ENCODE measurements around the gene TNFRSF11A.

Gene TNFRSF11A

GRCh38 chr18:62324917-62325805, at the start of gene TNFRSF11A:
TNFRSF11A (plus strand) TSS chr18:62325310; CDS start chr18:62325353, 43 bp downstream.
- peaks cover 53% of the 10 kb centered on the region for H3K27me3 Mint-ChIP-seq
- peak within 1 kb of the TSS; percentile 17 for H3K27ac Mint-ChIP-seq
- peaks cover 5% of the 10 kb centered on the region for H3K36me3 Mint-ChIP-seq
- peak; percentile 78 for DNase-seq
- peaks cover 52% of the 10 kb centered on the region for H3K4me1 Mint-ChIP-seq
- H3K4me3 Mint-ChIP-seq = peak within 1 kb of the TSS; percentile 91
- H3K9me3 Mint-ChIP-seq = no peaks in the 10 kb centered on the region
- CTCF ChIA-PET = interaction anchor here (0.6 to 1.4 kb wide), 3 partner anchors 8 to 259 kb away, joined by 3 to 4 read pairs (median 3); no protein-coding TSS in a partner anchor

- H3K4me3 Mint-ChIP-seq = no peak overlapping the region
- H3K9me3 Mint-ChIP-seq = no peaks in the 10 kb centered on the region
- H3K36me3 Mint-ChIP-seq = peaks cover 19% of the 10 kb centered on the region
- CTCF ChIA-PET = no interaction called here
- DNase-seq = no peak
- H3K27ac Mint-ChIP-seq = no peak overlapping the region
- H3K4me1 Mint-ChIP-seq = peaks cover 8% of the 10 kb centered on the region
- no peaks in the 10 kb centered on the region for H3K27me3 Mint-ChIP-seq
Measured at GRCh38 chr18:62277045-62277444, 48.1 kb upstream of the TNFRSF11A start.

DNA sequence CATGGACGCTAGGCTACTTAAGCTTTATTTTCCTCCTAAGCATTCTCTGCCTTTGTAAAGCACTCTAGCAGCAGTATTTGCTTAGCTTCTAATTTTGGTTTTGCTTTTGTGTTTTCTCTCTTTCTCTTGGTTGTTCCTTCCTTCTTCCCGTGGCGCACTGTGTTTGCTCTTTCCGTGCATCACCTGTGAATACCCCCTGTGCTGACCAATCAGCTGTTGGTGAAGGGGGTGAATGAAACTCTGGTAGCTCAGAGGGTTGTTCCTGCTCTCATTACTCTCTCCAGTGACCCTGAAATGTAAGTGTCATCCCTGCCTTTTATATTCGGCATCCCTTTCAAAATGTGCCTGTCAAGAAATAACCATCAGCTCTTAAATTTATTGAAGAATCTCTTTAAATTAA, 45.5 kb upstream of the TNFRSF11A start:
- CTCF ChIA-PET = interaction anchor here (1.1 kb wide), 1 partner anchor 8 kb away, joined by 3 read pairs; no protein-coding TSS in a partner anchor

DNA sequence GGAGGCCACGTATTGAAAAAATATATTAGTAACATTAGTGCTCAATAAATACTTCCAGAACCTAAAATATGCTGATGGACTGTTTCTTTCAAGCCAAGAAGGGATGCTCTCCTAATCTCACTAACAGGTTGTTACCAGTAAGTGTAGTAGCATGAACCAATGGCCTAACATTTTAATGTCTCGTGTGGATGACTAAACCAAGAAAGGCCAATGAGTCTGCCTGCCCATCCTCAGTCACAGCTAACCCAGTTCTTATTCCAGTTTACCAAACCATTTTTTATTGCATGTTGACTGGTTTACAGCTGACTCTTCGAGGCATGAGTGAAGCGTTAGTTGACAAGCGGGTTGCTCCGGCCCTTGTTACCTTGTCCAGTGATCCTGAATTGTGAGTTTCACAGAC, 45.1 kb upstream of the TNFRSF11A start:
- Mint-ChIP-seq H3K27me3 (no peaks in the 10 kb centered on the region), H3K9me3 (no peaks in the 10 kb centered on the region), H3K27ac (no peak overlapping the region), H3K4me3 (no peak overlapping the region), H3K36me3 (peaks cover 38% of the 10 kb centered on the region), H3K4me1 (peaks cover 8% of the 10 kb centered on the region)
- CTCF ChIA-PET = no interaction called here
- DNase-seq = no peak

More for the DNA sequence above, 45.5 kb upstream of the TNFRSF11A start:
- no peak overlapping the region for H3K27ac Mint-ChIP-seq
- peaks cover 35% of the 10 kb centered on the region for H3K36me3 Mint-ChIP-seq
- H3K4me1 Mint-ChIP-seq = peaks cover 8% of the 10 kb centered on the region
- no peak for DNase-seq
- no peaks in the 10 kb centered on the region for H3K9me3 Mint-ChIP-seq
- H3K4me3 Mint-ChIP-seq = no peak overlapping the region
- no peaks in the 10 kb centered on the region for H3K27me3 Mint-ChIP-seq

DNA sequence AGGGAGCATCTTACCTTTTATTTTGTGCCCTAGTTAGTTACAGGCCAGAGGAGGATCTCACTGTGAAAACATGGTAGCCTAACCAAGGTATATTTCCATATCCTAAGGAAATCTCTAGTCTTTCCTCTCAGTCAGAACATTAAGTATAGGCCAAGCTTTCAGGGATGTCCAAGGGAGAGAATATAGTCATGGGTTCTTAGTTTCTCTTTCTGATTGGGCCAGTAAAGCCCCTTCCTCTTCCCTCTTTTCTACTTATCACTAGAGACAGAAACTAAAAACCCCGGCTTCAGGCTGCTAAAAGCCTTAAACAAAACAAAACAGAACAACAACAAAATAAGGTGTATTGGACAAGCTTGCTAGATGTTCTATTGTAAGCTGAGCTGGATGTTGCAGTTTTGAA, 44.3 kb upstream of the TNFRSF11A start:
- H3K27ac Mint-ChIP-seq = no peak overlapping the region

DNA sequence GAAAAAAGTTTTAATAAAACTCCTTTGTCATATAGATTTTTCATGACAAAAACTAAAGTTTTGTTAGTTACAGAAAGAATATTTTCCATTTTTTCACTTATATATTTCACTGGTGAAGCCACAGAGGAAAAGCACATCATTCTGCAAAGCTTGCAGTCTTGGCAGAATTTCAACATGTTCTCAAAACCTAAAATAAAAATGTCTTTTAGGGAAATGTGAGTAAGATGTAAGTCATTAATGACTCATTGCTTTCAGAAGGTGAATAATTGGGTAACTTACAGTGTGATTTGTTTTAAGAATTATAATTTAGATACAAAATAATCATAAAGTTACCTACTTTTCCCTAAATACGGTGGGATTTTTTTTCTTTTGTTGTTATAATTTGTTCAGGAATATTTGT, 43.4 kb upstream of the TNFRSF11A start:
- H3K4me1 Mint-ChIP-seq = peaks cover 8% of the 10 kb centered on the region
- H3K27ac Mint-ChIP-seq = no peak overlapping the region
- DNase-seq = no peak
- peaks cover 49% of the 10 kb centered on the region for H3K36me3 Mint-ChIP-seq
- H3K4me3 Mint-ChIP-seq = no peak overlapping the region
- H3K9me3 Mint-ChIP-seq = no peaks in the 10 kb centered on the region
- CTCF ChIA-PET = no interaction called here
- no peaks in the 10 kb centered on the region for H3K27me3 Mint-ChIP-seq

More for the DNA sequence above, 44.3 kb upstream of the TNFRSF11A start:
- no peaks in the 10 kb centered on the region for H3K27me3 Mint-ChIP-seq
- H3K4me1 Mint-ChIP-seq = peaks cover 8% of the 10 kb centered on the region
- CTCF ChIA-PET = no interaction called here
- H3K36me3 Mint-ChIP-seq = peaks cover 45% of the 10 kb centered on the region
- no peak overlapping the region for H3K4me3 Mint-ChIP-seq
- H3K9me3 Mint-ChIP-seq = no peaks in the 10 kb centered on the region
- no peak for DNase-seq

DNA sequence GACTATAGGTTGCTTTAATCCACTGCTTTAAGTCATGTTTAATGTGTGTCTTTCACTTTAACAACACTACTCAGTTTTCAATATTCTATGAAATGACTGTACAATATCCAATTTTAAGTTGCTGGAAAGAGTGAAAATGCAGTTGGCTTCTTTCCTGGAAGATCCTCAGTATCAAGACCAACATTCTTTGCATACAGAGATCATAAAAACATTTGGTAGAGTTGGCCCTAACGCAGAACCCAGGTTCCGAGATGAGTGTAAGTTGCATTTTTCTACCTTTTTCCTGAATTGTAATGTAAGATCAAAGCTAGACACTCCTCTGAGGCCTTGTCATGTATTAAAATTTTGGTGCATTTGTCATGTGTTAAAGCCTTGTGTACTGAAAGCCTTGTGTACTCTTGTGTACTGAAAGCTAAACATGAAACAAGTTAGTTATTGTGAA, 42.9 kb upstream of the TNFRSF11A start:
- Mint-ChIP-seq H3K9me3 (no peaks in the 10 kb centered on the region), H3K27me3 (no peaks in the 10 kb centered on the region), H3K4me3 (no peak overlapping the region), H3K27ac (no peak overlapping the region), H3K36me3 (peaks cover 49% of the 10 kb centered on the region), H3K4me1 (peaks cover 5% of the 10 kb centered on the region)
- CTCF ChIA-PET = interaction anchor here (1.0 kb wide), 1 partner anchor 32 kb away, joined by 3 read pairs; no protein-coding TSS in a partner anchor
- DNase-seq = no peak

- Mint-ChIP-seq H3K4me1 (peaks cover 4% of the 10 kb centered on the region), H3K4me3 (no peak overlapping the region), H3K36me3 (peaks cover 63% of the 10 kb centered on the region), H3K27me3 (no peaks in the 10 kb centered on the region), H3K27ac (no peak overlapping the region), H3K9me3 (no peaks in the 10 kb centered on the region)
- CTCF ChIA-PET = no interaction called here
- DNase-seq = no peak
Measured at GRCh38 chr18:62284637-62285036, 40.5 kb upstream of the TNFRSF11A start.

GRCh38 chr18:62285281-62285680, 39.8 kb upstream of the TNFRSF11A start:
- Mint-ChIP-seq H3K9me3 (no peaks in the 10 kb centered on the region), H3K4me3 (no peak overlapping the region), H3K27me3 (no peaks in the 10 kb centered on the region), H3K4me1 (peaks cover 4% of the 10 kb centered on the region), H3K27ac (no peak overlapping the region), H3K36me3 (peaks cover 67% of the 10 kb centered on the region)
- CTCF ChIA-PET = interaction anchor here (0.9 kb wide), 1 partner anchor 10 kb away, joined by 3 read pairs; no protein-coding TSS in a partner anchor
- DNase-seq = no peak

GRCh38 chr18:62287781-62288664, 37.1 kb upstream of the TNFRSF11A start:
- no peaks in the 10 kb centered on the region for H3K9me3 Mint-ChIP-seq
- H3K27ac Mint-ChIP-seq = no peak overlapping the region
- no peak for DNase-seq
- H3K27me3 Mint-ChIP-seq = no peaks in the 10 kb centered on the region
- CTCF ChIA-PET = interaction anchor here (1.2 kb wide), 1 partner anchor 9 kb away, joined by 3 read pairs; no protein-coding TSS in a partner anchor
- H3K36me3 Mint-ChIP-seq = peaks cover 51% of the 10 kb centered on the region
- no peak overlapping the region for H3K4me3 Mint-ChIP-seq
- no peaks in the 10 kb centered on the region for H3K4me1 Mint-ChIP-seq

GRCh38 chr18:62288665-62289008, 36.5 kb upstream of the TNFRSF11A start:
- H3K36me3 Mint-ChIP-seq = peaks cover 47% of the 10 kb centered on the region
- no peak overlapping the region for H3K27ac Mint-ChIP-seq
- H3K27me3 Mint-ChIP-seq = no peaks in the 10 kb centered on the region
- CTCF ChIA-PET = no interaction called here
- H3K4me1 Mint-ChIP-seq = no peaks in the 10 kb centered on the region
- DNase-seq = no peak
- H3K9me3 Mint-ChIP-seq = no peaks in the 10 kb centered on the region
- H3K4me3 Mint-ChIP-seq = no peak overlapping the region

DNA sequence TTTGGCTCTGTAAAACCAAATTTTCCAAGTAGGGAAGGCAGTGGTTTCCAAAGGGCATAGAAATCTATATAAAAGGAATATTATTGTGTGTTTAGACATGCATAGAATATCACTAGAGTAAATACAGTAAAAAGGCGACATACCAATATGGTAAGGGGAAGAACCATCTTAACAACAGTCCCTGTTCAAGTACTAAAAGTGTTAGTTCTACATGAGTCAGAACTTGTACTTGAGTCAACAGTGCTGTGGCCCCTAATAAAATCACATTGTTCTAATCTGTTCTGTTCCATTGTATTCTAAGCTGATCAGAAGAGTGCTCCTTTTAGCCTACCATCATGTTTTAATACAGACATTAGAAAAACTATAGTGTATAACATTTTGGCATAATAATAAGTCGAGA, 36.1 kb upstream of the TNFRSF11A start:
- H3K27ac Mint-ChIP-seq = no peak overlapping the region

GRCh38 chr18:62294073-62294472, 31.0 kb upstream of the TNFRSF11A start:
- Mint-ChIP-seq H3K4me3 (no peak overlapping the region), H3K4me1 (no peaks in the 10 kb centered on the region), H3K27me3 (no peaks in the 10 kb centered on the region), H3K36me3 (peaks cover 21% of the 10 kb centered on the region), H3K9me3 (no peaks in the 10 kb centered on the region), H3K27ac (no peak overlapping the region)
- CTCF ChIA-PET = interaction anchor here (1.2 kb wide), 1 partner anchor 8 kb away, joined by 3 read pairs; no protein-coding TSS in a partner anchor
- no peak for DNase-seq

More for the DNA sequence above, 36.1 kb upstream of the TNFRSF11A start:
- DNase-seq = no peak
- CTCF ChIA-PET = no interaction called here
- Mint-ChIP-seq H3K4me1 (no peaks in the 10 kb centered on the region), H3K27me3 (no peaks in the 10 kb centered on the region), H3K9me3 (no peaks in the 10 kb centered on the region), H3K36me3 (peaks cover 47% of the 10 kb centered on the region), H3K4me3 (no peak overlapping the region)

DNA sequence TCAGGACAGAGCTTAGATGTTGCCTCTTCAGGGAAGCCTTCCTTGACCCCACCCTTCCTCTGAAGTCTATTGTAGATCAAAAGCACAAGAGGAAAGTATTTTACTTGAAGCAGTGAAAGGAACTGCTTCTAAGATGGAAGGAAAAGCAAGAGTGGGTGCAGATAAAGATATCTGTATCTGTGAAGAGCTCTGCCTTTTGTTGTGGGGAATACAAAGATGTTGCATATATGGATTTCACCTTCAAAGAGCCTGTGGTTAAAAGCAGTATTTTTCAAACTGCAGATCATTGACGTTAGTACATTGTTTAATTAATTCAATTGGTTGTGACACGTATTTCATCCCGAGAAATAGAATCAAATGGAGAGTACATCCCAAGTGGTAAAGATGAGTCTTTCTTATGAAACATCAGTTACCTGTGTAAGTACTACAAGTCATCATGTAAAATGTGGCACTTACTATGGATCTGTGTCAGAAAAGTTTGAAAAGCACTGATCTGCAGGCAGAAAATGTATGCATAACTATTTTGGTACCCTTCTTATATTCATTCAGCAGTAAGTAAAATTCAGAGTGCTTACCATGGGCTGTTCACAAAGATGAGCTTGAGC, 24.6 kb upstream of the TNFRSF11A start:
- no peak overlapping the region for H3K27ac Mint-ChIP-seq

More for the DNA sequence above, 24.6 kb upstream of the TNFRSF11A start:
- peaks cover 14% of the 10 kb centered on the region for H3K4me1 Mint-ChIP-seq
- CTCF ChIA-PET = no interaction called here
- H3K9me3 Mint-ChIP-seq = no peaks in the 10 kb centered on the region
- H3K4me3 Mint-ChIP-seq = no peak overlapping the region
- peaks cover 52% of the 10 kb centered on the region for H3K36me3 Mint-ChIP-seq
- no peaks in the 10 kb centered on the region for H3K27me3 Mint-ChIP-seq
- DNase-seq = no peak

Measured in activated naive CD4-positive, alpha-beta T cell treated with anti-CD3 and anti-CD28 coated beads, Interleukin-2, amount 10 ng/mL, durations not matched to agents 7 days and 5 days (primary cell).